Epithelial cell of esophagus (primary cell): Measurements from ENCODE around the gene RAPGEF5.

ENCODE experiments used
- DNase-seq: peaks from one replicate; pipeline ENCODE4 v3.0.0; 2010; ENCODE audit warnings: low read depth
- H3K4me3 ChIP-seq: 2 replicates; pipeline ENCODE4 v1.5.1; 2011; ENCODE audit warnings: mild to moderate bottlenecking, low read length, control low read depth
- TF ChIP-seq, protein P1 (sequence below): IDR thresholded peaks from 2 replicates; pipeline ENCODE4 v1.5.1; 2011; ENCODE audit warnings: low read depth, mild to moderate bottlenecking, low read length, control low read depth, inconsistent platforms; ENCODE audit not compliant: insufficient read depth; ENCODE audit errors: missing control alignments

RAPGEF5 gene

DNA sequence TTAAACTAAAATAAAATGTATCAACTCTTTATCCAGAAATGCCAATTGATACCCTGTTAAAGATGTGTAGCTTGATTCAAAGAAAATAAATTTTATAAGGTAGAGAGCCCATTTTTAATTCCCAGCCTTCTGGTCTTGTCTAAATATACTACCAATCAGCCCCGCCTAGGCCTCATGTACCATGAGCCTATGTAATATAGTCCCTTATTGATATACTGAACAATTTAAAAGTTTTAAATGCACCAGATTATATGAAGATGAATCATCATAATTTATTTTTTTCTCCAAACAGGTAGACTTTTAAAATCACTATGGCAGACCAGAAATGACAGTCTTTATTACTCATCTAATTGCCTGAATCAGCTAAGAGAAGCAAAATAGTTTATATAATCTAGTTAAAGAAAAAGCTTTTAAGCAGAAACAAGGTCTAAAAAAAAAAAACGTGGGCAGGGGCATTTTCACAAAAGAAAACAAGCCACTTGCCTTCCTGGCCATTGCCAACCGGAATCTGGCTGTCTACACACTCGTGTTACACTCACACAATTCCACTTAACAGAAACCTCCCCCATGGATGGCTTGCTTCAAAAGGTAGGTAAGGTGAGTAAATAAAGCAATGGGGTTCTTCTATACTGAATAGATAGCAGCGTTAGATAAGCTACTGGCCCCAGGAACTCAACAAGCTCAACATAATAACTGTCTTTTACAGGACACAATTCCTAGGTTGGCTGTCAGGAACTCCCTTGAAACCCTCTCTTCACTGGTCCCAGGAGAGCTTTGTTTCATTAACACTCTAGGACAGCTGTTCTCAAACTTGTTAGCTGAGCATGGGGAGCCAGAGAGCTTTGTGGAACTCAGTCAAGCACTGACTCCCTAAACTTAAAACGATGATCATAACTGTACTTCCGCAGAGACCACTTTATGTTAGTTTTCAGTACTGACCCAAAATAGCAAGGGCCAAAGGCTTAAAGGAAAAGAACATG is 37.2 kb downstream of the RAPGEF5 start:
- DNase-seq, result no peak
- TF ChIP-seq, protein P1, sequence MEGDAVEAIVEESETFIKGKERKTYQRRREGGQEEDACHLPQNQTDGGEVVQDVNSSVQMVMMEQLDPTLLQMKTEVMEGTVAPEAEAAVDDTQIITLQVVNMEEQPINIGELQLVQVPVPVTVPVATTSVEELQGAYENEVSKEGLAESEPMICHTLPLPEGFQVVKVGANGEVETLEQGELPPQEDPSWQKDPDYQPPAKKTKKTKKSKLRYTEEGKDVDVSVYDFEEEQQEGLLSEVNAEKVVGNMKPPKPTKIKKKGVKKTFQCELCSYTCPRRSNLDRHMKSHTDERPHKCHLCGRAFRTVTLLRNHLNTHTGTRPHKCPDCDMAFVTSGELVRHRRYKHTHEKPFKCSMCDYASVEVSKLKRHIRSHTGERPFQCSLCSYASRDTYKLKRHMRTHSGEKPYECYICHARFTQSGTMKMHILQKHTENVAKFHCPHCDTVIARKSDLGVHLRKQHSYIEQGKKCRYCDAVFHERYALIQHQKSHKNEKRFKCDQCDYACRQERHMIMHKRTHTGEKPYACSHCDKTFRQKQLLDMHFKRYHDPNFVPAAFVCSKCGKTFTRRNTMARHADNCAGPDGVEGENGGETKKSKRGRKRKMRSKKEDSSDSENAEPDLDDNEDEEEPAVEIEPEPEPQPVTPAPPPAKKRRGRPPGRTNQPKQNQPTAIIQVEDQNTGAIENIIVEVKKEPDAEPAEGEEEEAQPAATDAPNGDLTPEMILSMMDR, result no peak
- H3K4me3 ChIP-seq, result no peak overlapping the region

DNA sequence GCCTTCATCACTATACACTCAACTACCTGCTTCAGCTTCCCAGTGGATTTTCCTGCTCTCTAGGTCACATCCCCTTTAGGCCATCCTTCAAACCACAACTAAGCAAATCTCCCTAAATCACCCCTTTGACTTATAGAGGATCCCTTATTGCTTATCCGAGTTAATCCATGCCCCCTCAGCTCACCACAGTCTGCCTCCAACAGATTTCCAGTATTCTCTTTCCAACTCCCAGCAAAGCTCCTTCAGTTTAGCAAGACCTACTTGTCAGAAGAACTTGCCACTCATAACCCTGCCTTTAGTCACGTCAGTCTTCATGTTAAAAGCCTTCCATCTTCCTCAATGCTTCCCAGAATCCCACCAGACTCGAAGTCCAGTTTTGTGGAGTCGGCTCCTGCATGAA is 38.6 kb downstream of the RAPGEF5 start:
- TF ChIP-seq, protein P1, result no peak
- no peak overlapping the region for H3K4me3 ChIP-seq
- no peak for DNase-seq

DNA sequence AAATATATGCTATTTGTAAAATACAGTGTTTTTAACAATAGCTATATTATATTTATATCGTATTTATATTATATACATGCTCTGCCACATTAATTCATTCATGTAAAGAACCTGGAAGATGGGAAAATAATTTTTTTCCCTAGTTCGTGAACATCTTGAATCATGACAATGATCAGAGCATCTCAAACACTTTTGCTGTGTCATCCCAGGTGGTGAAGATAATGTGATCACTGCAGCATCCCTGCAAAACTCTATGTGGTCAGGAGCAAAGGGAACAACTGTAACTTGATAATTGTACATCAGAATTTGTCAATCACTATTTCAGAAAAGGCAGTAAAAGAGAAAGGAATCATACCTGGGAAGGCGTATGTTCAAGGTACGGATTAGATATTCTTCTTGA is 39.3 kb downstream of the RAPGEF5 start:
- H3K4me3 ChIP-seq, result no peak overlapping the region
- DNase-seq, result no peak
- TF ChIP-seq, protein P1, result no peak

DNA sequence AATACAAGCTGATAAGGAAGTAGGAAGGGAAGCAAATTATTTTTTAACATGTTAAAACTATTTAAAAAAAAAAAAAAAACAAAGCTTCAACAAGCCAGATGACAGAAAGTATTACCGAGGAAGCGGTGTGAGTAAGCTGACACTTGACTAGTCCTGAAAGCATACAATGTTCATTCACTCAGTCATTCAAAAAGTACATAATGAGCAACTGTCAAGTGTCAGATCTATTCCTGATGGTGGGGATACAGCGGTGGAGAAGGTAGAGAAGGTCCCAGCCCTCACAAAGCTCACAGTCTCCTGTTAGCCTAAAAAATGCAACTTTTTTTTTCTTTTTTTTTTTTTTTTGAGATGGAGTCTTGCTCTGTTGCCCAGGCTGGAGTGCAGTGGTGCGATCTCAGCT is 40.0 kb downstream of the RAPGEF5 start:
- no peak for DNase-seq
- TF ChIP-seq, protein P1, result no peak
- H3K4me3 ChIP-seq, result no peak overlapping the region

DNA sequence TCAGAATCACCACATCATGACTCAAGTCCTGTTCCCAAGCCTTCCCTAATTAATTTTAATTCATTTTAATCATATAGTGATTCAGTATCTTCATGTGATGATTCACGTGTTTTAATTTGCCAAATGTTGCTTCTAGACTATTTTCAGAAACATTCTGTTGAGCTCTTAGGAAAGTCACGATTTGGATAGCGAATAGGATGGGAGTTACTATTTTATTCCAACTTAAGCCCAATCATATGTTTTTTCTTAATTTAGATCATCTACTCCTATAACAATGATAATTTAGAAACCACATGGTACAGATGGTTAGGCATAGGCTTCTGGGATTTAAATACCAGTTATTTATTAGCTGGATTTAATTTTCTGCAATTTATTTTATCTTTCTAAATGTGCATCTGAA is 49.1 kb downstream of the RAPGEF5 start:
- no peak overlapping the region for H3K4me3 ChIP-seq
- TF ChIP-seq, protein P1, result no peak
- DNase-seq, result no peak

DNA sequence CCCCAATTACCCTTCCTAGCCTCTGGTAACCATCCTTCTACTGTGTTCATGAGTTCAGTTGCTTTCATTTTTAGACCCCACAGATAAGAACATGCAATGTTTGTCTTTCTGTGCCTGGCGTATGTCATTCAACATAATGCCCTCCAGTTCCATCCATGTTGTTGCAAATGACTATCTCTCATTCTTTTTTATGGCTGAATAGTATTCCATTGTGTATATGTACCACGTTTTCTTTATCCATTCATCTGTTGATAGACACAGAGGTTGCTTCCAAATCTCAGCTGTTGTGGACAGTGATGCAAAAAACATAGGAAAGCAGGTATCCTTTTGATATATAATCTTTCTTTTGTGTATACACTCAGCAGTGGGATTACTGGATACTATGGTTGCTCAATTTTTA is 51.2 kb downstream of the RAPGEF5 start:
- TF ChIP-seq, protein P1, result no peak
- DNase-seq, result no peak
- no peak overlapping the region for H3K4me3 ChIP-seq

DNA sequence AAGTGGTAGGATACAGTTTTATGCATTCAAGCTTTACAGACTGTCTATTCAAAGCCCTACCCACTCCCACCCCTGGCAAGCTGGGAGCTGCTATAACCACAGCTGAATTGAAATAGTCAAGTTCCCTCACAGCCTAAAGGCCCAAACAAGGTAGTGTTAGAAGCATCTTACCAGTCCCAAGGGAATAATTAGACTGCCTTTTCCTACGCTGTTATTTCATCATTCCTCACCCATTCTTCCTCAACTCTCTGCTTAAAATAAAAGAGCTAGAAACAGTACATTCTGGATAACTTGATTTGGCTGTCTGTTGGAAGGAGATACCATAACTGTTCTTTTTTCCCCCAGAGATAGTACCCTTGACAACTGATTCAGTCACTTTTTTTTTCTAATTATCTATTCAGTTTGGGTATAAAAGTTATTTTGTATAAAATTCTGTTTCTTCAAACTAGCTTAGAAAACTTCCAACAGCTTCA is 54.0 kb downstream of the RAPGEF5 start:
- DNase-seq, result no peak
- no peak overlapping the region for H3K4me3 ChIP-seq
- TF ChIP-seq, protein P1, result no peak
